Endothelial cell of umbilical vein (primary cell): ENCODE measurements around the gene ADI1. TPM values are rescaled to one million over a fixed set of nuclear protein-coding genes. Genes with fewer than 3 reads are reported as not detected.

Source experiments
- BruUV-seq: library from RNA; stranded (reverse); fragments of 400-500 nt; replicated peaks from 2 replicates; lab custom pipeline; 2021; lab: Mats Ljungman, UMichigan
- CTCF ChIA-PET: fragments of 300-600, 350-600 bp; sonication (Branson Sonifier 250); formaldehyde crosslinking; loops from one replicate; lab custom pipeline; 2021; ENCODE audit warnings: antibody characterized with exemption, inconsistent platforms; lab: Charles Lee
- POLR2A ChIA-PET: fragments of 300-600, 350-600 bp; sonication (Branson Sonifier 250); formaldehyde crosslinking; loops from one replicate; lab custom pipeline; 2021; ENCODE audit warnings: antibody characterized with exemption, inconsistent platforms; lab: Charles Lee
- DNase-seq: peaks from one replicate; pipeline ENCODE4 v3.0.0-alpha.2; 2011; ENCODE audit warnings: low read depth, low spot score
- FAIRE-seq: peaks from 2 replicates; lab custom pipeline; 2011; peaks lifted over from hg19 to GRCh38; lab: Jason Lieb, UNC
- H2AFZ ChIP-seq: 2 replicates; pipeline ENCODE4 v1.6.0; 2012; ENCODE audit warnings: low read depth, low read length, control low read depth, inconsistent platforms
- H3K27ac ChIP-seq: 2 replicates; pipeline ENCODE4 v1.5.1; 2011; ENCODE audit warnings: low read depth, mild to moderate bottlenecking, control low read depth, low read length, moderate library complexity; ENCODE audit not compliant: insufficient read depth
- H3K27me3 ChIP-seq, 2 experiments: 2 replicates each; pipeline versions ENCODE4 v1.6.0 to v1.6.1; 2011; ENCODE audit warnings: low read length in 2 of 2, mixed read lengths in 1 of 2; ENCODE audit not compliant: control insufficient read depth in 2 of 2, insufficient read depth in 2 of 2
- H3K36me3 ChIP-seq, 2 experiments: 2 replicates in 1 of 2; 3 replicates in 1 of 2; pipeline ENCODE4 v1.5.1; 2011; ENCODE audit warnings: low read length in 2 of 2, mild to moderate bottlenecking in 1 of 2, moderate library complexity in 1 of 2; ENCODE audit not compliant: control insufficient read depth in 2 of 2, insufficient read depth in 2 of 2; ENCODE audit errors: extremely low read depth in 1 of 2
- H3K4me1 ChIP-seq: 3 replicates; pipeline ENCODE4 v1.5.1; 2011; ENCODE audit warnings: mild to moderate bottlenecking, low read length; ENCODE audit not compliant: control insufficient read depth, insufficient read depth; ENCODE audit errors: extremely low read depth
- H3K4me2 ChIP-seq: 2 replicates; pipeline ENCODE4 v1.6.1; 2011; ENCODE audit warnings: low read length, control low read depth, mixed read lengths; ENCODE audit not compliant: insufficient read depth
- H3K4me3 ChIP-seq, 3 experiments: fragments of 200-600 bp in 1 of 3; sonication (generic), shearing (Covaris generic) in 1 of 3; replicated peaks in 1 of 3; 2 replicates each; pipeline ENCODE4 v1.5.1; 2011 to 2016; ENCODE audit warnings: control low read depth in 3 of 3, low read length in 3 of 3, mild to moderate bottlenecking in 2 of 3, inconsistent platforms in 1 of 3, low read depth in 1 of 3, moderate library complexity in 1 of 3; ENCODE audit not compliant: insufficient read depth in 1 of 3
- H3K79me2 ChIP-seq: 2 replicates; pipeline ENCODE4 v1.6.0; 2012; ENCODE audit warnings: low read length, inconsistent platforms; ENCODE audit not compliant: control insufficient read depth, insufficient read depth
- H3K9ac ChIP-seq: replicated peaks from 2 replicates; pipeline ENCODE3; 2011; ENCODE audit warnings: low read length, control low read depth; ENCODE audit not compliant: insufficient read depth; ENCODE audit errors: extremely low read depth
- H3K9me1 ChIP-seq: replicated peaks from 3 replicates; pipeline ENCODE4 v1.6.0; 2011; ENCODE audit warnings: mild to moderate bottlenecking, low read length; ENCODE audit not compliant: control insufficient read depth, insufficient read depth; ENCODE audit errors: extremely low read depth
- H3K9me3 ChIP-seq: replicated peaks from 2 replicates; pipeline ENCODE4 v1.5.1; 2012; ENCODE audit warnings: low read length, inconsistent platforms; ENCODE audit not compliant: control insufficient read depth, insufficient read depth
- H4K20me1 ChIP-seq: replicated peaks from 2 replicates; pipeline ENCODE3; 2011; ENCODE audit warnings: mild to moderate bottlenecking, low read length; ENCODE audit not compliant: control insufficient read depth, insufficient read depth; ENCODE audit errors: extremely low read depth
- EZH2 ChIP-seq: IDR thresholded peaks from 2 replicates; pipeline ENCODE4 v1.6.1; 2012; ENCODE audit warnings: borderline replicate concordance, low read depth, mild to moderate bottlenecking, moderate library complexity, low read length, inconsistent platforms; ENCODE audit not compliant: severe bottlenecking
- FOS ChIP-seq: IDR thresholded peaks from 2 replicates; pipeline ENCODE4 v1.6.1; 2011; ENCODE audit warnings: mild to moderate bottlenecking, low read length, moderate library complexity, borderline replicate concordance; ENCODE audit not compliant: insufficient read depth
- GATA2 ChIP-seq: IDR thresholded peaks from 2 replicates; pipeline ENCODE4 v1.7.0; 2011; ENCODE audit warnings: low read depth, mild to moderate bottlenecking, moderate library complexity, mixed read lengths, low read length; ENCODE audit not compliant: insufficient read length, insufficient read depth
- MYC ChIP-seq: IDR thresholded peaks from one replicate; pipeline ENCODE4 v1.6.1; 2011; ENCODE audit warnings: mild to moderate bottlenecking, low read depth, low read length
- POLR2A ChIP-seq: IDR thresholded peaks from 2 replicates; pipeline ENCODE4 v1.6.1; 2012; ENCODE audit warnings: low read depth, mild to moderate bottlenecking, control low read depth, low read length
- POLR2AphosphoS5 ChIP-seq: IDR thresholded peaks from 2 replicates; pipeline ENCODE4 v1.6.1; 2012; ENCODE audit warnings: low read depth, mild to moderate bottlenecking, control low read depth, low read length, moderate library complexity; ENCODE audit not compliant: insufficient read depth
- dilution Hi-C: fragments of 300-500 bp; cut with MboI; formaldehyde crosslinking; loops from one replicate; pipeline ENCODE4 v1.15.0; 2019; ENCODE audit warnings: low sequenced_read_pairs; ENCODE audit not compliant: extremely low pct_ligation_motif_present
- intact Hi-C: fragments of 100-400 bp; cut with micrococcal nuclease; formaldehyde crosslinking; loops from one replicate; pipeline ENCODE4 v1.10.0; 2022
- polyA plus RNA-seq, 4 experiments: library from polyadenylated mRNA; depleted of rRNA in 3 of 4; stranded (reverse) in 3 of 4; unstranded in 1 of 4; fragments of >200 nt; gene quantifications; 2 replicates each; pipeline versions ENCODE4 v1.2.1 to v1.2.3, GENCODE V29; 2011 to 2012; ENCODE audit warnings: missing spikeins in 1 of 4
- total RNA-seq: library from RNA; stranded (reverse); gene quantifications from 2 replicates; pipeline ENCODE4 v1.2.3, GENCODE V29; 2021
- TF ChIP-seq, protein P1 (sequence below), 2 donors: IDR thresholded peaks; 1 replicate in 1 of 2; 2 replicates in 1 of 2; pipeline ENCODE4 v1.5.1; 2011; ENCODE audit warnings: low read length in 2 of 2, mild to moderate bottlenecking in 2 of 2, moderate library complexity in 2 of 2, control low read depth in 1 of 2, inconsistent platforms in 1 of 2, low read depth in 1 of 2; ENCODE audit not compliant: insufficient read depth in 1 of 2; ENCODE audit errors: extremely low read depth in 1 of 2
- TF ChIP-seq, protein P2 (sequence below): IDR thresholded peaks from 2 replicates; pipeline ENCODE4 v1.6.1; 2011; ENCODE audit not compliant: insufficient read depth, insufficient read length

ADI1 gene
- total and polyA plus RNA-seq, 2 donors (not counting 3 experiments of a cell fraction or from before 2014, with no cell fraction given) = 38.6 to 49.7 TPM

DNA sequence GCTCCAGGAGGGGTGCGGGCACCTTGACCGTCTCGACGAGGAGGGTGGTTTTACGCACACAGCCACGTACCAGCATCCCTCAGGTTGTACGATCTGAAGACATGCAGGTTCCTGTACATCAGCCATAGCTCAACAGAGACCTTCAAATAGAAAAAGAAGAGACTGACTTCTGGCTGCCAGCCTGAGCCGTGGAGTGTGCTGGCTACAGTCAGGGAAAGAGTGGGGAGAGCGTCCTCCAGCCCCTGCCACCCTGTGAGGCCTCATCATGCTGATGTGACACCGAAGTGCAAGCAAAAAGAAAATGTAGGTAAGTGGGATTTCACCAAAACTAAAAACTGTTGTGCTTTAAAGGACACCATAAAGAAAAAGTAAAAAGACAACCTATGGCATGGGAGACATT, 47.0 kb downstream of the ADI1 start:
- no peaks in the 10 kb centered on the region for H4K20me1 ChIP-seq
- H3K9ac ChIP-seq = no peak overlapping the region
- no peak for DNase-seq
- no peak overlapping the region for H3K4me3 ChIP-seq
- peaks cover 0 to 17% of the 10 kb centered on the region in 2 experiments for H3K36me3 ChIP-seq
- no peaks in the 10 kb centered on the region for H3K79me2 ChIP-seq
- ChIA-PET POLR2A (no interaction called here), CTCF (interaction anchor here (1.1 to 2.9 kb wide), 2 partner anchors 10 to 49 kb away, joined by 3 to 20 read pairs; no protein-coding TSS in a partner anchor)
- BruUV-seq = no TSS peak
- dilution Hi-C loops = no loop called here
- H3K9me3 ChIP-seq = no peaks in the 10 kb centered on the region
- no peak overlapping the region for H3K4me2 ChIP-seq
- FAIRE-seq = no peak
- no peak overlapping the region for H2AFZ ChIP-seq
- no peaks in the 10 kb centered on the region for H3K27me3 ChIP-seq
- TF ChIP-seq, protein P1, sequence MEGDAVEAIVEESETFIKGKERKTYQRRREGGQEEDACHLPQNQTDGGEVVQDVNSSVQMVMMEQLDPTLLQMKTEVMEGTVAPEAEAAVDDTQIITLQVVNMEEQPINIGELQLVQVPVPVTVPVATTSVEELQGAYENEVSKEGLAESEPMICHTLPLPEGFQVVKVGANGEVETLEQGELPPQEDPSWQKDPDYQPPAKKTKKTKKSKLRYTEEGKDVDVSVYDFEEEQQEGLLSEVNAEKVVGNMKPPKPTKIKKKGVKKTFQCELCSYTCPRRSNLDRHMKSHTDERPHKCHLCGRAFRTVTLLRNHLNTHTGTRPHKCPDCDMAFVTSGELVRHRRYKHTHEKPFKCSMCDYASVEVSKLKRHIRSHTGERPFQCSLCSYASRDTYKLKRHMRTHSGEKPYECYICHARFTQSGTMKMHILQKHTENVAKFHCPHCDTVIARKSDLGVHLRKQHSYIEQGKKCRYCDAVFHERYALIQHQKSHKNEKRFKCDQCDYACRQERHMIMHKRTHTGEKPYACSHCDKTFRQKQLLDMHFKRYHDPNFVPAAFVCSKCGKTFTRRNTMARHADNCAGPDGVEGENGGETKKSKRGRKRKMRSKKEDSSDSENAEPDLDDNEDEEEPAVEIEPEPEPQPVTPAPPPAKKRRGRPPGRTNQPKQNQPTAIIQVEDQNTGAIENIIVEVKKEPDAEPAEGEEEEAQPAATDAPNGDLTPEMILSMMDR (IDR thresholded peaks at IDR 0.05; ENCODE audit: extremely low read depth in 1 of 2, insufficient read depth in 1 of 2, low read depth in 1 of 2, low read length in 2 of 2) = no peak
- TF ChIP-seq MYC (no peak), POLR2A (no peak), FOS (no peak), POLR2AphosphoS5 (no peak), EZH2 (no peak), GATA2 (no peak)
- TF ChIP-seq, protein P2, sequence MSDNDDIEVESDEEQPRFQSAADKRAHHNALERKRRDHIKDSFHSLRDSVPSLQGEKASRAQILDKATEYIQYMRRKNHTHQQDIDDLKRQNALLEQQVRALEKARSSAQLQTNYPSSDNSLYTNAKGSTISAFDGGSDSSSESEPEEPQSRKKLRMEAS = no peak
- intact Hi-C loops = no loop called here
- H3K4me1 ChIP-seq = no peaks in the 10 kb centered on the region
- no peaks in the 10 kb centered on the region for H3K9me1 ChIP-seq
- no peak overlapping the region for H3K27ac ChIP-seq
